CD1c-positive myeloid dendritic cell (primary cell): ENCODE data around the gene IER5L.

Experiments used
- DNase-seq: peaks from one replicate; pipeline ENCODE4 v3.0.0-alpha.2; 2016; ENCODE audit errors: extremely low spot score

The IER5L gene

DNA sequence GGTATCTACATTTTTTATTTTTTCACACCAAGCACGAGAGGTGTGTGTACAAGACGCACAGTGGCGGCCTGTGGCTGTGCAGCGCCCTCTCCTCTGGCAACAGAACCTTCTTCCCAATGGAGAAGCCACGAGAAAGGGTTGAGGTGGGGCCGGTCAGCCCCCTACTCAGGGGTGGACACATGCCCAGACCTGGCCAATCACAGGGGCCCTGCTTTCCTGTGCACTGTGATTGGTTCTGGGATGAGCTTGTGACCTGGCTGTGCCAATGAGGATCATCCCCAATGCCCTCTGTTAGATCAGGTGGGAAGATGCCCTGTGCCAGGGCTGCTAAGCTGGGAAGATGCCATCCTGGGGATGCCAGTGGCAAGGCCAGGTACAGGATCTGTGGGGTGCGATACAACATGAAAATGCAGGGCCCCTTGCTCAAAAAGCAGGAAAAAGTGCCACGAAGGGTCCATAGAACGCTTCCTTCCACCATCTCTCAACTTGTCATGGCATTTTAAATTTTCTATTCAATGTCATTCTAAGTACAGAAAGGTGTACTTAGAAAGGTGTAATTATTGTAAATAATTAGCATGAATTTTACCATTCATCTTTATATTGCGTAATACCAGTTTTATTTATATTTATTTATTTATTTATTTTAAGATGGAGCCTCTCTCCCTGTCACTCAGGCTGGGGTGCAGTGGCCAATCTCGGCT, 15.4 kb downstream of the IER5L start:
- DNase-seq: no peak

DNA sequence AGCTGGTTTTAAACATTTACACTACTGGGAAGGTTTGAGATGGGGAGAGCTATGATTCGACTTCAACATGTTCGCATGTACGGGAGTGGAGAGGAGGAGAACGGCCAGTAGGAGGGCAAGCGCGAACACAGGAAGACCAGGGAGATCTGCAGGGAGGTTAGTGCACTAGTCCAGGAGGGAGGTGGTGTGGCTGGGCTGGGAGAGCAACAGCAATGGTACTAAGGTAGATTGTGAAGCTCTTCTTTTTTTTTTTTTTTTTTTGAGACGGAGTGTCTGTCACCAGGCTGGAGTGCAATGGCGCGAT, 16.6 kb downstream of the IER5L start:
- no peak for DNase-seq

GRCh38 chr9:129160712-129161533, 17.1 kb downstream of the IER5L start:
- no peak for DNase-seq

DNA sequence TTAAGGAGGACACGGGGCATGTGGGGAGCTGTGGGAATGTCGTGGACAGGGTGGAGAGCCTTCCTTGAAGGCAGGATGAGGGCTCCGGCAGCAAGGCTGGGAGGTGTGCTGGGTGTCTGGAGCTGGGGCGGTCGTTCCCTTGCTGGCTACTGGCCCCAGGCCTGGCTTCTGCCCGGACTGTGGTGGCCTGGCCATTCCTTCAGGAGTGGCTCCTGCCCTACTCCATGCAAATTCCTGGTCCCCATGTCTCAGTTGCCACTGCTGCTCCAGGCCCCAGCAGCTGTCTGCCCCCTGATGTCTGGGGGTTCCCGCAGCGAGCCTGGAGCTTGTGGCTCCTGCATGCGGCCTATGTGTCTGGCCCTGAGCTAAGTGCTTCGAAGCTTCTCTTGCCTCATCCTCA, 21.9 kb downstream of the IER5L start:
- DNase-seq: no peak

GRCh38 chr9:129154866-129155477, 23.1 kb downstream of the IER5L start:
- no peak for DNase-seq

- DNase-seq: no peak
Observed at GRCh38 chr9:129151469-129151868, 26.6 kb downstream of the IER5L start.

DNA sequence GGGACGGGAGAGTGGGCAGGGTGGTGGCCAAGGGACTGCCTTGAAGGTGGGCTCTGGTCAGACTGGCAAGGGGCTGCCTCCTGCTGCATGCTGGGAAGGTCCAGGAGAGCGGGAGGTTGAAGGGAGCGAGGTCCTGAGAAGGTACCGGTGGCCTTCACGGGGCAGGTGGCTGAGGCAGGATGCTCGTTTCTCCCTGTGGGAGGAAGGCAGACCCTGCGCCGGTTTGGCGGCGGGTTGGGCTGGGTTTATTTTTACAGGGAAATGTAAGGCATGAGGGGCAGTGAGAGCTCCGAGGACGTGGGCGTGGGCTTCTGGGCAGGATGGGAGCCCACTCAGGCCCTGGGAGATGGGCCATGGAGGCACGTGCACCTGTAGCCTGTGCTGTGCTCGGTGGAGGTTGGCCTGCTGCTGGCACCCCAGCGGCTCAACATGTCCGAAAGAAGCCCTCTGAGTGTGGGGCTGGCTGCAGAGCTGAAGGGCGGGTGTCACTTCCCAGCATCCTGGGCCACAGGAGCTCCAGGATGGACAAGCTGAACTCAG, 27.3 kb downstream of the IER5L start:
- no peak for DNase-seq

DNA sequence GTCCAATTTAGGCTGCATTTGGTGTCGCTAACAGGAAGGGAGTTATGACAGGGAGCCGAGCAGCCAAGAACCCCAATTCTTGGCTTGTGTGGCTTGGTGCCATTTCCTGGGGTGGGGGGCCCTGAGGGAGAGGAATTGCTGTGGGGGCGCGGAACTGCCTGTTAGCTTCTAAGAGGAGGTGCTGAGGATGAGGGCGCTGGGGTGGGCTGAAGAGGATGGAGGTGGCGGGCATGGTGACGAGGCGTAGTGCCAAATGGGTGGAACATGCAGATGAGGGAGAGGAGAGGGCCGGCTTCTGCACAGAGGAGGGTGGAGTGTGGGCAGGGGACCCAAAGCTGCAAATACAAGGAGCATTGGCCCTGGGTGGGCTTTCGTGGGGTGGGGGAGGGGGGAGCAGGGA, 27.9 kb downstream of the IER5L start:
- no peak for DNase-seq

GRCh38 chr9:129149442-129149841, 28.6 kb downstream of the IER5L start:
- no peak for DNase-seq

- no peak for DNase-seq
Observed at GRCh38 chr9:129148463-129149204, 29.4 kb downstream of the IER5L start.

DNA sequence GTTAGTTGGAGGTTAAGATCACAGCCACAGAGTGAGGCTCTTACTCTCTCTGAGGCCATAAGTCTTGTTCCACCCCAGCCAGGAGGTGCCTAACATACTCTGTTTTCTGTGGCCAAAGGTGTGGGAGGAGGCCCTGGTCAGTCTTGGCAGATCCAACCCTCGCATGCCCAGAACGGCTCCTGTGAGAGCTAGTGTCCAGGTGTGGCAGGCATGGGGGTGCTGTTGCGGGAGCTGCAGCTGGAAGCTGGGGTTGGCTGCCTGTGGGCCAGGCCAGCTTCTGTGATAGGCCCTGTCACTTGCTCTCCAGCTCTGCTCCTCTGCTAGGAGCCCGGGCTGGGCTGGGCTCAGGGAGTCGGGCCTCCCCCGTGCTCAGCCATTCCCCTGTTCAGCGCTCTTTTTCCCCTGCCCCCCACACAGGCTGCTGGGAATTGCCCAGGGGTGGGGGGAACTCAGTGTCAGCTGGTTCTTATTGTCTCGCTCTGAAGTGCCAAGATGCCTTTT, 31.6 kb downstream of the IER5L start:
- DNase-seq: no peak

DNA sequence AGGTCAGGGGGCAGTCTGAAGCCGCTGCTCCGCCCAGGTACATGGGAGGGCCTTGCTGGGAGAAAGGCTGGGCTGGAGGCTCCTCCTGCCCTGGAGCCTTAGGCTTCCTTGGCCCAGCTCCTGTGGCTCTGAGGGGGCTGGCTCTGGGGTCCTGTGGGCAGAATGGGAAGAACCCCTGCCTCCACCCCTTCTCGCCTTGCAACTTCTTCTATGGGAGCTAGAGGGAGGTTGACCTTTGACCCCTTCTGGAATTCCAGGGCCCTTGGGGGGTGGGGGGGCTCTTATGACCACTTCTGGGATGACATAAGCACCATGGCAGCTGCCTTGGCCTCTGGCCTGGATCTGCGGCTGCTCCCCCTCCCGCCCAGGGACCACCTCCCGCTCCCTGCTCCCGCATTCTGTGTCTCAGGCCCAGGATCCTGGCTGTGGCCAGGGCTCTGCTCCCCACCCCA, 32.2 kb downstream of the IER5L start:
- DNase-seq: no peak

DNA sequence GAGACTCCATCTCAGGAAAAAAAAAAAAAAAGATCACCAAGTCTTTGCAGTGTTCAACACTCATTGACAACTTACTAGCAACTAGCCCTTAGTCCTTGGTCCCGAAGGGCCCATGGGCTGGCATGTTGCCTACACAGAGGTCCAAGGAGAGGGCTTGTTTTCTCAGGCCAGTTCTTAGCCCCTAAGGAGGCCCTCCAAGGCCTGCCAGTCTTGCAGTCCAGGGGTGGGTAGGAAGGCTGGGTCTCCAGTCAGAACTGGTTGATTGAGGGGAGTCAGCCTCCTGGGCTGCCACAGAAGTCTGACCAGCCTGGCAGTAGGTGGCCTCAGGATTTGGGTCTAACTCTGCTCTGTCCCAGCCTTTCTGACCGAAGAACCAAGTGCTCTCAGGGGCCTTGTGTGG, 32.7 kb downstream of the IER5L start:
- DNase-seq: no peak

- DNase-seq: peak; percentile 73
Observed at GRCh38 chr9:129143031-129143927, 34.8 kb downstream of the IER5L start.

DNA sequence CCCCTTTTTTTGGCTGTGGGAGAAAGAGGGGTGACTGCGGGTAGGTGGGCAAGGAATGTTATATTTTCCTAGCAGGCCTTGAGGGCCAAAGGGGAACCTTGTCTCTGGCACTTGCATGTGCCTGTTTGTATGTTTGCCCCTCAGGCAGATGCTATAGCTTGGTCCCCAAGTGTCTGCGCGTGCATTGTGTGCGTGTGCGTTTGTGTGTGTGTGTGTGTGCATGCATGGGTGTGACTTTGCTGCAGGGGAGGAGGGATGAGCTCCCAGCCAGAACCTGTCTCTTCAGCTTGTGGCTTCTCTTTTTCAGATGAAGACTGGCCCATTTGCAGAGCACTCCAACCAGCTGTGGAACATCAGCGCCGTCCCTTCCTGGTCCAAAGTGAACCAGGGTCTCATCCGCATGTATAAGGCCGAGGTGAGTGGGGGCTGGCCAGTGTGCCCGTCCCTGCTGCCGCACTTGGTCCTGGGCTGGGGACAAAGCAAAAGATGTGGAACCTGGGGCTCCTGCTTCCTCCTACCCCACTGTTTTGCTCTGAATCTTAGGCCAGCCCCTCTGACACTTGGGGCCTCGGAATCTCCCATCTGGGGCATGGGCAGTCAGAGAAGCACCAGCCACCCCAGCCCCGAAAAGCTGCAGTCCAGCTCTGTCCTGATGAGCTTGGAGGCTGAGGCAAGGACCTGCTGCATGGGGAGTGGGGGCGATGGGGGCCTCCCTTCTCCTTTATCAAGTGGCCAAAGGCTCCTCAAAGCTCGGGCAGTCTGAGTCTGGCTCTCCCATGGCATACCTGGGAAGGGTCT, 35.7 kb downstream of the IER5L start:
- DNase-seq: no peak

GRCh38 chr9:129141066-129142041, 36.7 kb downstream of the IER5L start:
- peak; percentile 72 for DNase-seq

GRCh38 chr9:129140397-129141065, 37.5 kb downstream of the IER5L start:
- DNase-seq: no peak

- peak; percentile 94 for DNase-seq
Observed at GRCh38 chr9:129139993-129140396, 38.1 kb downstream of the IER5L start.
